EH (cell line): ENCODE data around the gene FAM117B.

Source experiments
- DNase-seq: peaks from one replicate; pipeline ENCODE4 v3.0.0-alpha.2; 2015; ENCODE audit warnings: low read depth

FAM117B gene

DNA sequence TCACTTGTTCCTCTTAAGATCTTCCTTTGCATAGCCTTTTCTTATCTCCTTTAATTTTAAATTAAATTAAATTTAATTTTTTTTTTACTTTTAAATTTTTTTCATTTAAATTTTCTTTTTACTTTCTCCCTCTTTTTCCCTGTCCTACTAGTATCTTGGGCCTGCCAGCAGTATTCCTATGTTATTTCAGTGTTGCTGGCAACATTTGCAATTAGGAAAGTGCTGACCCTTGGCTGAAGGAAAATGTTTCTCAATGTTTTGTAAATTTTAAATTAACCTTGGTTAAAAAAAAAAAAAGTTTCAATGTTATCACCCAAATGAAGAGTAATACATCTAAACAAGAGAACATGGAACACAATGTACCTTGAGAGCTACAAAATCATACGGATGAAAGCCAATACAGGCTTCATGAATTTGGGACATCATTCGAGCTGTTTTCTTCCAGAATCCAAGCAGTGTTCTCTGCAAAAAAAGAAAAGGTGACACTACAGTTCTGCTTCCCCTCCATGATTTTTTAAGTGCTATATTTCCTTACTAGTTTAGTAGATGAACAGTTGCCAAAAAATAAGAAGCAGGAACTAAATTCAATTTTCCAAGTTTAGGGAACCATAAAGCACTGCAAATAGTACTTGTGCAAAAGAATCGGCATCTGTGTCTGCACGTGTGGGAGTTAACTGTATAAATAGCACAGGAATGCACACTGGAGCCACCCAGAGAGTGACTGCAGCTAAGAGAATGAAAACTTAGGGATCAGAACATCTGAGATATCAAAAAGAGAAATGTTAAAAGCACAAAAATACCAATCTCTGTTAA, 181.0 kb downstream of the FAM117B start:
- DNase-seq = peak; percentile 38

DNA sequence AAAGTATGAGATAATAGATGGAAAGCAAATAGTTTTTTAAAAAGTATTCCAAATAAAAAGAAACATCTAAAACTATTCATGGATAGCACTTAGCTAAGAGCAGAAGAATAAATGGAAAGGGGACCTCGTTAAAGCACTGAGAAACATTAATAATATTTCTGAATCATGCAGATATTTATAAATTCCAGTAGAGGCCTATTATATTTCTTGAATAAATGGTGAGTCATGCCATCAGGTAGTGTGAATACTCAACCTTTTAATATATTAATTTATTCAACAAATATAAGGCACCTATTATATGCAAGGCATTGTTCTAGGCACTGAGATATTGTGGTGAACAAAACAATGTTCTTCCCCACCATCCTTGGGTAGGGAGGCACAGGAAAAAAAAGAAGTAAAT, 183.0 kb downstream of the FAM117B start:
- DNase-seq = no peak

DNA sequence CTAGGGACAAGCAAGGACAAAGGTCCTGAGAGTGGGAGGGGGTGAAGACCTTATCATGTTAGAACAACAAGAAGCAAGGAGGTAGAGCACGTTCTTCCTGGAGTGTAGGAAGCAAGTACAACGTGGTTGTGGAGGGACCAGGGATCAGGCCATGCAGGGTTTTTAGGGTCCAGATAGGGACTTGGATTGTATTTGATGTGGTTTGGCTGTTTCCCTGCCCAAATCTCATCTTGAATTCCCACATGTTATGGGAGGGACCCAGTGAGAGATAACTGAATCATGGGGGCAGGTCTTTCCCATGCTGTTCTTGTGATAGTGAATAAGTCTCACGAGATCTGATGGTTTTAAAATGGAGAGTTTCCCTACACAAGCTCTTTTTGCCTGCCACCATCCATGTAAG, 183.6 kb downstream of the FAM117B start:
- no peak for DNase-seq
